NCI-H748 (cell line): ENCODE measurements around the gene SKIL.

ENCODE experiments used
- DNase-seq: peaks from one replicate; lab custom pipeline; 2025; ENCODE audit not compliant: unreplicated experiment; lab: John Stamatoyannopoulos, UW

SKIL gene

GRCh38 chr3:170437176-170437575, 79.7 kb downstream of the SKIL start:
- no peak for DNase-seq

- DNase-seq = no peak
These were observed 80.3 kb downstream of the SKIL start for GRCh38 chr3:170437696-170438407.

DNA sequence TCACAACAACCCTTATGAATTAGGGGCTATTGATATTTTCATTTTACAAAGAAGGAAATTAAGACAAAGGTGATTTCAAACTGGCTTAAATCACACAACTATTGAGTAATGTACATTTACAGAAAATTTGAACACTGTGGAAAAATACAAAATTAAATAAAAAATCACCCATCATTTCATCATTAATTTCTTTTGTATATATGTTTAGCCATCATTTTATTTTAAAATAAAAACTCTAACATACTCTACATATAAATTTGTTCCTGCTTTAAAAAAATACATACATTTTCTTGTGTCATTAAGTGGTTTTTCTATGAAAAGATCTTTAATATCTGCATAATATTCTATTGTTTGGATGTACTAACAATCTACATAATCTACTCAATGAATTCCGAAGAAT, 81.3 kb downstream of the SKIL start:
- DNase-seq = no peak

DNA sequence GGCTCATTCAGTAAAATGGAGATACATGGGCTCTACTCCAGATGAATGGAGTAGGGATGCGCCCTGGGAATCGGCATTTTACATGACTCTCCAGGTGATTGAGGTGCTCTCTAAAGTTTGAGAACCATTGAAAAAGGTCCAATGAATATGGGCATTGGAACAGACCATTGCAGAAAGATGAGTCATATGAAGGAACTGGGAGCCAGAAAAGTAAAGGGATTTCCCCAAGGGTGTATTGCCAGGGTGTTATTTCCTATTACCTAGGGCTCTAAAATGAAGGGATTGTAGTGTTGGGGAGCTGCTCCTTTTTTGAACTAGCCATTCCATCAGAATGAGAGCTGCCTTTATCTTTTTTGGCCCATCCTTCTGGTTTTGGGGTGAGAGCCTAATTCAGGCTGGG, 82.8 kb downstream of the SKIL start:
- DNase-seq = no peak

GRCh38 chr3:170441412-170441811, 83.9 kb downstream of the SKIL start:
- no peak for DNase-seq

DNA sequence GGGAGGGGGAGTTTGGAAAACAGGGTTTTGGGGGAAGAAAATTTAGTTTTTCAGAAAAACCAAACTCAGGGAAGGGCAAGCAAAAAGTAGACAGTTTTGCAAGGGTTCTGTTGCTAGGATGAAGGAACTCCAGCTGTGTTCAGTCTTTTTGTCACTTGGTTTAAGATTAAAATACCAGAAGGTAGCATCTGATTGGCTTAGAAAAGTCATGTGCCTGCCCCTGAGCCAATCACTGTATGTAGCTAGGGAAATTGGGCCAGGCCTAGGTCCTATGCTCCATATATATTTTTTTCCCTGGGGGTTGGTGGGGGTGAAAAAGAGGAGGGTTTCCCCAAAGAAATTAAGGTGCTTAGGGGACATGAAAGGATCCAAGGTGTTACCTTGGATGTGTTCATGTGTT, 85.4 kb downstream of the SKIL start:
- DNase-seq = no peak

- DNase-seq = no peak
These were observed 85.9 kb downstream of the SKIL start for GRCh38 chr3:170443457-170443856.
